Measurements from ENCODE around the gene ANXA2.
A peak's percentile ranks its signal among the peaks of the same experiment; 100 is the strongest.

ANXA2 gene

GRCh38 chr15:60369696-60370095, 28.1 kb downstream of the ANXA2 start:
- no peak for DNase-seq (ENCODE audit: low spot score)

- DNase-seq (ENCODE audit: low spot score) = no peak
Measured at GRCh38 chr15:60364612-60364924, 33.2 kb downstream of the ANXA2 start.

- no peak for DNase-seq (ENCODE audit: low spot score)
Measured at GRCh38 chr15:60363903-60364611, 33.7 kb downstream of the ANXA2 start.

- no peak for DNase-seq (ENCODE audit: low spot score)
Measured at GRCh38 chr15:60363087-60363549, 34.7 kb downstream of the ANXA2 start.

- DNase-seq (ENCODE audit: low spot score) = no peak
Measured at GRCh38 chr15:60362321-60363086, 35.3 kb downstream of the ANXA2 start.

- peak; percentile 43 for DNase-seq (ENCODE audit: low spot score)
Measured at GRCh38 chr15:60359738-60360137, 38.0 kb downstream of the ANXA2 start.

- no peak for DNase-seq (ENCODE audit: low spot score)
Measured at GRCh38 chr15:60358935-60359682, 38.7 kb downstream of the ANXA2 start.

GRCh38 chr15:60356832-60357231, 41.0 kb downstream of the ANXA2 start:
- no peak for DNase-seq (ENCODE audit: low spot score)

- DNase-seq (ENCODE audit: low spot score) = no peak
Measured at GRCh38 chr15:60355148-60355857, 42.5 kb downstream of the ANXA2 start.

GRCh38 chr15:60353245-60353920, 44.4 kb downstream of the ANXA2 start:
- DNase-seq (ENCODE audit: low spot score) = no peak

- DNase-seq (ENCODE audit: low spot score) = no peak
Measured at GRCh38 chr15:60352525-60352924, 45.3 kb downstream of the ANXA2 start.

- no peak for DNase-seq (ENCODE audit: low spot score)
Measured at GRCh38 chr15:60351066-60351465, 46.7 kb downstream of the ANXA2 start.

GRCh38 chr15:60350108-60350507, 47.7 kb downstream of the ANXA2 start:
- DNase-seq (ENCODE audit: low spot score) = no peak

- DNase-seq (ENCODE audit: low spot score) = no peak
Measured at GRCh38 chr15:60349589-60349988, 48.2 kb downstream of the ANXA2 start.

- DNase-seq (ENCODE audit: low spot score) = no peak
Measured at GRCh38 chr15:60347480-60348049, 50.2 kb downstream of the ANXA2 start.

GRCh38 chr15:60346653-60347052, 51.1 kb downstream of the ANXA2 start:
- DNase-seq (ENCODE audit: low spot score) = no peak

GRCh38 chr15:60346077-60346476, 51.7 kb downstream of the ANXA2 start:
- DNase-seq (ENCODE audit: low spot score) = no peak

GRCh38 chr15:60345598-60345997, 52.2 kb downstream of the ANXA2 start:
- DNase-seq (ENCODE audit: low spot score) = no peak

- no peak for DNase-seq (ENCODE audit: low spot score)
Measured at GRCh38 chr15:60344987-60345386, 52.8 kb downstream of the ANXA2 start.

GRCh38 chr15:60344461-60344860, 53.3 kb downstream of the ANXA2 start:
- no peak for DNase-seq (ENCODE audit: low spot score)

- no peak for DNase-seq (ENCODE audit: low spot score)
Measured at GRCh38 chr15:60343221-60343970, 54.4 kb downstream of the ANXA2 start.

Data from hematopoietic multipotent progenitor cell treated with erythropoietin and hydrocortisone succinate and interleukin-3 and kit ligand, for 15 days (in vitro differentiated cells).